Kidney (tissue), 22 donors: Measurements from ENCODE around the gene OR4C46. TPM values are rescaled to one million over a fixed set of nuclear protein-coding genes. Genes with fewer than 3 reads are reported as not detected.
"Not testable (repeated sequence)": the region's sequence is repeated elsewhere in the genome, so short reads cannot be mapped to it uniquely, and the experiment has no call there.

ENCODE experiments used
- DNase-seq, 5 donors: peaks; one replicate each; pipeline ENCODE4 v3.0.0-alpha.2; 2013 to 2020
- FAIRE-seq: peaks from 2 replicates; lab custom pipeline; 2012; peaks lifted over from hg19 to GRCh38; lab: Jason Lieb, UNC
- H3K27ac ChIP-seq, 2 donors: one replicate each; pipeline ENCODE4 v1.7.0; 2013; ENCODE audit warnings: low read depth in 2 of 2, low read length in 2 of 2, inconsistent platforms in 1 of 2
- H3K27me3 ChIP-seq: one replicate; pipeline ENCODE4 v1.7.1; 2013; ENCODE audit warnings: low read length, inconsistent platforms; ENCODE audit not compliant: control insufficient read depth, insufficient read depth
- H3K36me3 ChIP-seq, 3 donors: one replicate each; pipeline versions ENCODE4 v1.7.0 to v1.7.1; 2013; ENCODE audit warnings: low read length in 3 of 3, control low read depth in 1 of 3, inconsistent platforms in 1 of 3; ENCODE audit not compliant: insufficient read depth in 3 of 3, control insufficient read depth in 2 of 3
- H3K4me1 ChIP-seq, 3 donors: one replicate each; pipeline versions ENCODE4 v1.7.0 to v1.7.1; 2013; ENCODE audit warnings: low read length in 3 of 3, inconsistent platforms in 1 of 3, low read depth in 1 of 3; ENCODE audit not compliant: control insufficient read depth in 2 of 3, insufficient read depth in 2 of 3
- H3K4me3 ChIP-seq, 3 donors: one replicate each; pipeline versions ENCODE4 v1.7.0 to v1.8.1; 2013; ENCODE audit warnings: low read length in 3 of 3, control low read depth in 1 of 3, inconsistent platforms in 1 of 3
- H3K9ac ChIP-seq, 3 donors: one replicate each; pipeline versions ENCODE4 v1.7.0 to v1.7.1; 2013; ENCODE audit warnings: low read length in 3 of 3, control low read depth in 1 of 3, inconsistent platforms in 1 of 3
- H3K9me3 ChIP-seq, 3 donors: one replicate each; pipeline versions ENCODE4 v1.7.0 to v1.7.1; 2013; ENCODE audit warnings: low read length in 3 of 3, control low read depth in 1 of 3, inconsistent platforms in 1 of 3; ENCODE audit not compliant: control insufficient read depth in 2 of 3, insufficient read depth in 1 of 3
- intact Hi-C: fragments of 100-400 bp; cut with DNase I; formaldehyde crosslinking; loops from one replicate; pipeline ENCODE4 v1.11.1; 2022
- long read RNA-seq, 10 donors: library from polyadenylated mRNA in 1 of 10; unstranded in 1 of 10; transcript quantifications; one replicate each; pipeline ENCODE4 v2.0.0 and lab custom pipeline, GENCODE V29; 2021 to 2026
- polyA plus RNA-seq: library from polyadenylated mRNA; stranded (reverse); fragments of 350-450 nt; fragmentation: Illumina TruSeq; extraction: RNeasy Lipid Tissue Mini Kit (QIAGEN cat#74804); gene quantifications from one replicate; pipeline ENCODE4 v1.2.3, GENCODE V29; 2014; ENCODE audit warnings: low read depth, low replicate concordance; ENCODE audit not compliant: insufficient read depth
- total RNA-seq: library from RNA; stranded (reverse); fragmentation: NEBNext Ultra II Directional; extraction: Animal tissue kit (Norgen Biotek cat#: 25700); gene quantifications from one replicate; pipeline ENCODE4 v1.2.1, GENCODE V29; 2021
- TF ChIP-seq, protein P1 (sequence below): IDR thresholded peaks from 3 replicates; pipeline ENCODE4 v1.5.1; 2012; ENCODE audit warnings: mild to moderate bottlenecking, moderate library complexity, borderline replicate concordance; ENCODE audit not compliant: insufficient read depth; ENCODE audit errors: extremely low read depth
- donor health status: control.
- donor health status: control.
- donor health status: control.
- donor health status: control.
- donor health status: control.
- donor health status: DM: yes; HTN: yes; CAD: no.
- donor health status: Normal renal cell carcinoma (clear cell type).

OR4C46 gene
- total RNA-seq (not detected), polyA plus RNA-seq (not detected)
- long read RNA-seq, donor 1: 0 reads
- long read RNA-seq, donor 2: 0 reads
- long read RNA-seq, donor 3: 0 reads
- long read RNA-seq, donor 4: 0 reads
- long read RNA-seq, donor 5: 0 reads
- long read RNA-seq, donor 6: 0 reads
- long read RNA-seq, donor 7: 0 reads
- long read RNA-seq, donor 8, partial matches to known transcripts: 0 of 1 reads
- long read RNA-seq, donor 8, other reads (novel, unspliced or antisense): 0 of 1 reads
- long read RNA-seq, donor 9: 0 reads
- long read RNA-seq, donor 10: 0 reads

DNA sequence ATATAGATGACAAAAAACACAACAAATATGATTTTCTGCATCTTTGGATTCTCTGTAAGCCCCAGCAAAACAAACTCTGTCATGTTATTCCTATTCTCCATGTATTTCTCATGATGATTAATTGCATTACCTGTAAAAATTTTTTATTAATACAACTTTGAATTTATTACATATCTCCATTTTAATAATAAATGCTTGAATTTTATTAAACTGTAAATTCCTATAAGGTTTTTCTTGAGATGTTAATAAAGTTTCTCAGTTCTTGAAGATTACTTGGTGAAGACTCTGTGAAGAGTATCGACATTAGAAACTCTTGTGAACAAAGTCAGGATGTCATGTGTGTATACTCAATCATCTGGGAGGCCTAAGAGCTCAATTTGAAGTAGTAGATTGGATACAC is at the start of gene OR4C46:
OR4C46 (minus strand) TSS at position 101 of the 400 bp plus-strand sequence; CDS start at position 101, 0 bp downstream.
- H3K36me3 ChIP-seq: no peaks in the 10 kb centered on the region
- intact Hi-C loops: no loop called here
- no peak for DNase-seq
- TF ChIP-seq, protein P1, sequence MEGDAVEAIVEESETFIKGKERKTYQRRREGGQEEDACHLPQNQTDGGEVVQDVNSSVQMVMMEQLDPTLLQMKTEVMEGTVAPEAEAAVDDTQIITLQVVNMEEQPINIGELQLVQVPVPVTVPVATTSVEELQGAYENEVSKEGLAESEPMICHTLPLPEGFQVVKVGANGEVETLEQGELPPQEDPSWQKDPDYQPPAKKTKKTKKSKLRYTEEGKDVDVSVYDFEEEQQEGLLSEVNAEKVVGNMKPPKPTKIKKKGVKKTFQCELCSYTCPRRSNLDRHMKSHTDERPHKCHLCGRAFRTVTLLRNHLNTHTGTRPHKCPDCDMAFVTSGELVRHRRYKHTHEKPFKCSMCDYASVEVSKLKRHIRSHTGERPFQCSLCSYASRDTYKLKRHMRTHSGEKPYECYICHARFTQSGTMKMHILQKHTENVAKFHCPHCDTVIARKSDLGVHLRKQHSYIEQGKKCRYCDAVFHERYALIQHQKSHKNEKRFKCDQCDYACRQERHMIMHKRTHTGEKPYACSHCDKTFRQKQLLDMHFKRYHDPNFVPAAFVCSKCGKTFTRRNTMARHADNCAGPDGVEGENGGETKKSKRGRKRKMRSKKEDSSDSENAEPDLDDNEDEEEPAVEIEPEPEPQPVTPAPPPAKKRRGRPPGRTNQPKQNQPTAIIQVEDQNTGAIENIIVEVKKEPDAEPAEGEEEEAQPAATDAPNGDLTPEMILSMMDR: no peak
- H3K27ac ChIP-seq: no peak within 1 kb of the TSS
- H3K27me3 ChIP-seq: no peaks in the 10 kb centered on the region
- no peak within 1 kb of the TSS for H3K9ac ChIP-seq
- H3K4me1 ChIP-seq: no peaks in the 10 kb centered on the region
- no peaks in the 10 kb centered on the region for H3K9me3 ChIP-seq
- FAIRE-seq: no peak
- H3K4me3 ChIP-seq: no peak within 1 kb of the TSS

GRCh38 chr11:54645606-54646005 is 41.8 kb upstream of the OR4C46 start:
- intact Hi-C loops, FAIRE-seq: not testable (repeated sequence)

GRCh38 chr11:54561439-54561838 is 42.4 kb downstream of the OR4C46 start:
- intact Hi-C loops, H3K4me1 ChIP-seq, DNase-seq, H3K27me3 ChIP-seq, H3K9ac ChIP-seq, H3K27ac ChIP-seq, FAIRE-seq, H3K4me3 ChIP-seq, H3K36me3 ChIP-seq: not testable (repeated sequence)
- H3K9me3 ChIP-seq: peaks cover 0 to 24% (median 8%) of the 10 kb centered on the region in 3 donors

More at GRCh38 chr11:54645606-54646005, 41.8 kb upstream of the OR4C46 start:
- not testable (repeated sequence) for H3K27ac ChIP-seq, H3K9ac ChIP-seq, DNase-seq, H3K4me1 ChIP-seq, H3K27me3 ChIP-seq, H3K4me3 ChIP-seq, H3K9me3 ChIP-seq, H3K36me3 ChIP-seq

GRCh38 chr11:54558919-54559318 is 44.9 kb downstream of the OR4C46 start:
- peaks cover 0 to 25% (median 8%) of the 10 kb centered on the region in 3 donors for H3K9me3 ChIP-seq
- H3K36me3 ChIP-seq: no peaks in the 10 kb centered on the region
- FAIRE-seq (no peak), DNase-seq (no peak)
- H3K4me3 ChIP-seq: no peak overlapping the region
- TF ChIP-seq, protein P1: no peak
- intact Hi-C loops: no loop called here
- H3K27ac ChIP-seq: no peak overlapping the region
- H3K27me3 ChIP-seq: no peaks in the 10 kb centered on the region
- no peak overlapping the region for H3K9ac ChIP-seq
- no peaks in the 10 kb centered on the region for H3K4me1 ChIP-seq
